ENCODE results near the gene PHF2. TPM values are rescaled to one million over a fixed set of nuclear protein-coding genes. Genes with fewer than 3 reads are reported as not detected.

PHF2 gene
- polyA plus RNA-seq, 1 of the 3 experiments (the other 2 are of a cell fraction), result 11.2 TPM

DNA sequence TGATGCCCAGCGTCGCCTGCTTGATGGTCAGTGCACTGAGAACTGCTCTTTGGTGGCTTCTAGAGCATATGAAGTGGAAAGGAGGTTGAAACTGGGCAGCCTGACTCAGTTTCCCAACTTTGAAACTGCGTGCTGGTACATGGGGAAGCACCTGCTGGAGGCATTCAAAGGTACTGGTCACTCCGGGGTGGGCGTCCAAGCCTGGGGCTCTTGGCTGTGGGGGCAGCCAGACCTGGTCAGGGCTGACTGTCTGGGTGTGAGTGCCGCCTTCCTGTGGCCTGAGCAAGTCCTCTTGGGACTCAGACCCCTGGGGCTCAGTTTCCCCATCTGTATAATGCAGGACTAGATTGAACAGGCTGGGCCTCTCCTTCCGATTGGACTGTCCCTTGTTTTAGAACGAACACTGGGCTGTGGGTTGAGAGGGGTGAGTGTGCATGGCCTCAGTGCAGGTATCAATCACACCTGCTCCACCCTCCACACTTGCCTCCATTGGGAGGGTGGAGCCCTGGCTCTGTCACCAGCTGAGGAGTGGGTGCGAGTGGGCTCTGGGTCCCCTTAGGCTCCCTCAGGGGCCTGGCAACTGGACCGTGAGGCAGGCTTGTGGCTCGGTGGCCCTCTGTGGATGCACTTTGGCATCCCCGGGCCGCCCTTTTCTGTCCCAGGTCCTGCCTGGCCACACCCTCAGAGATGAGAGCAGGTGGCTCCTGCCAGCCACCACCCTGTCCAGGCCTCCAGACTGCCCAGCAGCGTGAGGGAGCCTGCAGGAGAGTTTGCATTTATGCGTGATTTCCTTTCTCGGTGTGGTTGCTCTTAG lies 80.2 kb downstream of the PHF2 start:
- DNase-seq, result no peak
- no peaks in the 10 kb centered on the region for H3K9me3 ChIP-seq
- H3K27ac ChIP-seq (ENCODE audit: low read depth in 2 of 2, low read length in 1 of 2), result no peak overlapping the region
- ChIA-PET CTCF (interaction anchor here (1.3 kb wide), 1 partner anchor 25 kb away, joined by 5 read pairs; no protein-coding TSS in a partner anchor), POLR2A (no interaction called here)
- H3F3A ChIP-seq (replicated peaks; ENCODE audit: insufficient read depth), result no peaks in the 10 kb centered on the region
- no peak overlapping the region for H3K4me3 ChIP-seq (ENCODE audit: low read depth in 2 of 2, low read length in 1 of 2)
- peaks cover 0 to 11% of the 10 kb centered on the region in 2 experiments for H3K36me3 ChIP-seq (replicated peaks in 1 of 2; ENCODE audit: control insufficient read depth in 1 of 2, insufficient read depth in 2 of 2, low read length in 1 of 2)
- no peak overlapping the region for H3K4me2 ChIP-seq
- H3K9ac ChIP-seq, result no peak overlapping the region
- no peaks in the 10 kb centered on the region for H3K27me3 ChIP-seq (ENCODE audit: insufficient read depth)
- H3K79me2 ChIP-seq (ENCODE audit: insufficient read depth), result no peaks in the 10 kb centered on the region
- H3K4me1 ChIP-seq (ENCODE audit: control insufficient read depth in 1 of 2, insufficient read depth in 2 of 2, low read depth in 1 of 2, low read length in 1 of 2), result no peaks in the 10 kb centered on the region
- WGBS (ENCODE audit: low lambda C conversion rate), result 88% methylated on average over 6 of the region's 16 CpGs
- H3K9me2 ChIP-seq, result no peaks in the 10 kb centered on the region
- no peak for TF ChIP-seq EZH2phosphoT487 (IDR thresholded peaks at IDR 0.05; ENCODE audit: borderline replicate concordance, low read depth)
- TF ChIP-seq MEF2A (IDR thresholded peaks at IDR 0.05; ENCODE audit: borderline replicate concordance, low read depth), result no peak
- no peaks in the 10 kb centered on the region for H4K20me1 ChIP-seq (ENCODE audit: insufficient read depth)
- no peak overlapping the region for H2AFZ ChIP-seq (ENCODE audit: low read depth)

GRCh38 chr9:93657331-93658111 lies 81.1 kb downstream of the PHF2 start:
- no peak for DNase-seq
- 97% methylated on average over 5 of the region's 8 CpGs for WGBS (ENCODE audit: low lambda C conversion rate)

More at GRCh38 chr9:93657331-93658111, 81.1 kb downstream of the PHF2 start:
- Histone ChIP-seq H3K4me2 (no peak overlapping the region), H4K20me1 (ENCODE audit: insufficient read depth) (no peaks in the 10 kb centered on the region), H3K79me2 (ENCODE audit: insufficient read depth) (no peaks in the 10 kb centered on the region), H3K9me3 (no peaks in the 10 kb centered on the region), H3F3A (replicated peaks; ENCODE audit: insufficient read depth) (no peaks in the 10 kb centered on the region), H3K4me3 (ENCODE audit: low read depth in 2 of 2, low read length in 1 of 2) (no peak overlapping the region), H3K9me2 (no peaks in the 10 kb centered on the region), H3K27ac (ENCODE audit: low read depth in 2 of 2, low read length in 1 of 2) (no peak overlapping the region), H2AFZ (ENCODE audit: low read depth) (no peak overlapping the region), H3K36me3 (replicated peaks in 1 of 2; ENCODE audit: control insufficient read depth in 1 of 2, insufficient read depth in 2 of 2, low read length in 1 of 2) (peaks cover 0 to 11% of the 10 kb centered on the region in 2 experiments), H3K27me3 (ENCODE audit: insufficient read depth) (no peaks in the 10 kb centered on the region), H3K9ac (no peak overlapping the region), H3K4me1 (ENCODE audit: control insufficient read depth in 1 of 2, insufficient read depth in 2 of 2, low read depth in 1 of 2, low read length in 1 of 2) (no peaks in the 10 kb centered on the region)
- CTCF ChIA-PET, result interaction anchor here (1.3 kb wide), 1 partner anchor 24 kb away, joined by 5 read pairs; no protein-coding TSS in a partner anchor
- POLR2A ChIA-PET, result no interaction called here
- TF ChIP-seq, protein P1, sequence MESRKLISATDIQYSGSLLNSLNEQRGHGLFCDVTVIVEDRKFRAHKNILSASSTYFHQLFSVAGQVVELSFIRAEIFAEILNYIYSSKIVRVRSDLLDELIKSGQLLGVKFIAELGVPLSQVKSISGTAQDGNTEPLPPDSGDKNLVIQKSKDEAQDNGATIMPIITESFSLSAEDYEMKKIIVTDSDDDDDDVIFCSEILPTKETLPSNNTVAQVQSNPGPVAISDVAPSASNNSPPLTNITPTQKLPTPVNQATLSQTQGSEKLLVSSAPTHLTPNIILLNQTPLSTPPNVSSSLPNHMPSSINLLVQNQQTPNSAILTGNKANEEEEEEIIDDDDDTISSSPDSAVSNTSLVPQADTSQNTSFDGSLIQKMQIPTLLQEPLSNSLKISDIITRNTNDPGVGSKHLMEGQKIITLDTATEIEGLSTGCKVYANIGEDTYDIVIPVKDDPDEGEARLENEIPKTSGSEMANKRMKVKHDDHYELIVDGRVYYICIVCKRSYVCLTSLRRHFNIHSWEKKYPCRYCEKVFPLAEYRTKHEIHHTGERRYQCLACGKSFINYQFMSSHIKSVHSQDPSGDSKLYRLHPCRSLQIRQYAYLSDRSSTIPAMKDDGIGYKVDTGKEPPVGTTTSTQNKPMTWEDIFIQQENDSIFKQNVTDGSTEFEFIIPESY (IDR thresholded peaks at IDR 0.05; ENCODE audit: borderline replicate concordance, low read depth), result no peak
- no peak for TF ChIP-seq YY1 (IDR thresholded peaks at IDR 0.05; ENCODE audit: low read depth)
- no peak for TF ChIP-seq SIN3A (IDR thresholded peaks at IDR 0.05; ENCODE audit: borderline replicate concordance, low read depth, low read length)
- TF ChIP-seq PBX3 (IDR thresholded peaks at IDR 0.05), result no peak
- TF ChIP-seq TAF1 (IDR thresholded peaks at IDR 0.05; ENCODE audit: borderline replicate concordance, low read depth, low read length), result no peak
- TF ChIP-seq TEAD4 (IDR thresholded peaks at IDR 0.05; ENCODE audit: borderline replicate concordance, insufficient read depth), result no peak

All from SK-N-SH (cell line).